Neural progenitor cell (in vitro differentiated cells): ENCODE results near the gene CNOT4. TPM values are rescaled to one million over a fixed set of nuclear protein-coding genes. Genes with fewer than 3 reads are reported as not detected.

Source experiments
- DNase-seq: peaks from one replicate; pipeline ENCODE4 v3.0.0-alpha.2; 2016; ENCODE audit warnings: low spot score
- H2AFZ ChIP-seq: fragments of 200-600 bp; sonication (generic); replicated peaks from 2 replicates; pipeline ENCODE4 v1.6.1; 2016; ENCODE audit warnings: antibody characterized with exemption
- H3F3A ChIP-seq: fragments of 200-600 bp; sonication (generic); 2 replicates; pipeline ENCODE4 v1.6.1; 2016; ENCODE audit warnings: antibody characterized with exemption, low read depth
- H3K27ac ChIP-seq: fragments of 200-600 bp; sonication (generic); 2 replicates; pipeline ENCODE4 v1.5.1; 2016; ENCODE audit warnings: mild to moderate bottlenecking
- H3K27me3 ChIP-seq: fragments of 200-600 bp; sonication (generic); 2 replicates; pipeline ENCODE4 v1.6.1; 2016; ENCODE audit warnings: mild to moderate bottlenecking, moderate library complexity
- H3K36me3 ChIP-seq: fragments of 200-600 bp; sonication (generic); 2 replicates; pipeline ENCODE4 v1.5.1; 2016
- H3K4me1 ChIP-seq: fragments of 200-600 bp; sonication (generic); 2 replicates; pipeline ENCODE4 v1.6.1; 2016; ENCODE audit warnings: mixed run types
- H3K4me2 ChIP-seq: fragments of 200-600 bp; sonication (generic); 2 replicates; pipeline ENCODE4 v1.6.1; 2016
- H3K4me3 ChIP-seq: fragments of 200-600 bp; sonication (generic); 2 replicates; pipeline ENCODE4 v1.5.1; 2016
- H3K79me2 ChIP-seq: fragments of 200-600 bp; sonication (generic); 2 replicates; pipeline ENCODE4 v1.6.1; 2016; ENCODE audit warnings: low read depth
- H3K9ac ChIP-seq: fragments of 200-600 bp; sonication (generic); 2 replicates; pipeline ENCODE4 v1.6.1; 2016
- H3K9me3 ChIP-seq: fragments of 200-600 bp; sonication (generic); 2 replicates; pipeline ENCODE4 v1.5.1; 2016; ENCODE audit warnings: low read depth
- H4K20me1 ChIP-seq: fragments of 200-600 bp; sonication (generic); 2 replicates; pipeline ENCODE4 v1.6.1; 2016; ENCODE audit warnings: low read depth
- H3K27ac Mint-ChIP-seq: 3 replicates; pipeline ENCODE4 v1.8.0; 2021; ENCODE audit warnings: mixed read lengths
- H3K27me3 Mint-ChIP-seq: 2 replicates; pipeline ENCODE4 v1.8.0; 2022; ENCODE audit warnings: low read depth, mild to moderate bottlenecking, inconsistent platforms, moderate library complexity, mixed read lengths; ENCODE audit not compliant: insufficient read depth
- H3K36me3 Mint-ChIP-seq: 3 replicates; pipeline ENCODE4 v1.8.0; 2021; ENCODE audit warnings: mixed read lengths
- H3K4me1 Mint-ChIP-seq: 3 replicates; pipeline ENCODE4 v1.8.0; 2021; ENCODE audit warnings: mixed read lengths
- H3K4me3 Mint-ChIP-seq: 3 replicates; pipeline ENCODE4 v1.8.0; 2021; ENCODE audit warnings: mild to moderate bottlenecking, moderate library complexity, mixed read lengths
- H3K9me3 Mint-ChIP-seq: 3 replicates; pipeline ENCODE4 v1.8.0; 2020; ENCODE audit warnings: mixed read lengths
- CTCF ChIP-seq: fragments of 200-600 bp; sonication (generic); IDR thresholded peaks from 2 replicates; pipeline ENCODE4 v1.5.1; 2017; ENCODE audit warnings: antibody characterized with exemption, mild to moderate bottlenecking
- EZH2 ChIP-seq: fragments of 200-600 bp; sonication (generic); IDR thresholded peaks from 2 replicates; pipeline ENCODE4 v1.6.1; 2017; ENCODE audit warnings: antibody characterized with exemption, mild to moderate bottlenecking, moderate library complexity
- EZH2phosphoT487 ChIP-seq: fragments of 200-600 bp; sonication (generic); IDR thresholded peaks from 2 replicates; pipeline ENCODE4 v1.6.1; 2017; ENCODE audit warnings: antibody characterized with exemption
- total RNA-seq: library from RNA; depleted of rRNA; stranded (reverse); fragments of >200 nt; gene quantifications from 2 replicates; pipeline ENCODE4 v1.2.3, GENCODE V29; 2015; ENCODE audit warnings: low replicate concordance

CNOT4 gene
- total RNA-seq, 1 donor from 2014 or later, result 21.4 TPM

GRCh38 chr7:135391514-135391913 is 118.4 kb downstream of the CNOT4 start:
- peaks cover 14% of the 10 kb centered on the region for H3K36me3 Mint-ChIP-seq

DNA sequence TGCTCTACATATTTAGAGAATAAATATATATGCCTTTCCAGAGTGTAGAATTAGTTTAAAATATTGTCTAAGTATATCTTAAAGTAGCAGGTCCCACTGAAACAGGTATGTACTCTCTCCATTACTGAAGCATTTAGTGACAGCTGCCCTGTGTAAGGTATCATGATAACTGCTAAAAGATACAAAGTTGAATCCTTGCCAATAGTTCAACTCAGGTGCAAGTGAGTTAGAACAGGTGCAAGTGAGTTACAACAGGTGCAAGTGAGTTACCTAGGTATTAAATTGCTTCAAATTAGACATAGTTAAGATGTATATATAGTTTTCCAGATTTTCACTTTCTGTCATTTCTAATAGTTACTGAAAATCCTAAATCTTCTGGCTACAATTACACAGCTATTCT is 119.1 kb downstream of the CNOT4 start:
- H3K79me2 ChIP-seq, result no peaks in the 10 kb centered on the region
- Mint-ChIP-seq H3K9me3 (no peaks in the 10 kb centered on the region), H3K27me3 (no peaks in the 10 kb centered on the region), H3K36me3 (peaks cover 14% of the 10 kb centered on the region), H3K4me1 (no peaks in the 10 kb centered on the region), H3K27ac (no peak overlapping the region), H3K4me3 (no peak overlapping the region)
- no peaks in the 10 kb centered on the region for H3K9me3 ChIP-seq
- H2AFZ ChIP-seq, result no peak overlapping the region
- no peaks in the 10 kb centered on the region for H3F3A ChIP-seq
- peaks cover 6% of the 10 kb centered on the region for H4K20me1 ChIP-seq
- H3K4me1 ChIP-seq, result peaks cover under 1% of the 10 kb centered on the region
- TF ChIP-seq EZH2 (no peak), EZH2phosphoT487 (no peak), CTCF (no peak)
- H3K27me3 ChIP-seq, result no peaks in the 10 kb centered on the region
- no peak overlapping the region for H3K4me2 ChIP-seq
- H3K27ac ChIP-seq, result no peak overlapping the region
- no peak for DNase-seq
- no peak overlapping the region for H3K4me3 ChIP-seq
- H3K36me3 ChIP-seq, result peaks cover 11% of the 10 kb centered on the region
- no peak overlapping the region for H3K9ac ChIP-seq

More at GRCh38 chr7:135391514-135391913, 118.4 kb downstream of the CNOT4 start:
- H3K9me3 ChIP-seq, result no peaks in the 10 kb centered on the region
- no peaks in the 10 kb centered on the region for H3K79me2 ChIP-seq
- no peak overlapping the region for H3K4me3 ChIP-seq
- DNase-seq, result no peak
- no peak overlapping the region for H3K9ac ChIP-seq
- H2AFZ ChIP-seq, result no peak overlapping the region
- no peak overlapping the region for H3K4me2 ChIP-seq
- no peak overlapping the region for H3K27ac ChIP-seq
- H3K4me1 Mint-ChIP-seq, result no peaks in the 10 kb centered on the region
- no peaks in the 10 kb centered on the region for H3K27me3 Mint-ChIP-seq
- H3F3A ChIP-seq, result no peaks in the 10 kb centered on the region
- H3K9me3 Mint-ChIP-seq, result no peaks in the 10 kb centered on the region
- H3K27ac Mint-ChIP-seq, result no peak overlapping the region
- no peaks in the 10 kb centered on the region for H3K27me3 ChIP-seq
- TF ChIP-seq EZH2, result no peak
- TF ChIP-seq CTCF, result no peak
- no peak for TF ChIP-seq EZH2phosphoT487
- H3K36me3 ChIP-seq, result peaks cover 11% of the 10 kb centered on the region
- peaks cover 6% of the 10 kb centered on the region for H4K20me1 ChIP-seq
- H3K4me3 Mint-ChIP-seq, result no peak overlapping the region
- no peaks in the 10 kb centered on the region for H3K4me1 ChIP-seq

- Mint-ChIP-seq H3K36me3 (peaks cover 10% of the 10 kb centered on the region), H3K9me3 (no peaks in the 10 kb centered on the region), H3K4me1 (no peaks in the 10 kb centered on the region), H3K4me3 (no peak overlapping the region), H3K27ac (no peak overlapping the region), H3K27me3 (no peaks in the 10 kb centered on the region)
- Histone ChIP-seq H4K20me1 (peaks cover 6% of the 10 kb centered on the region), H3K9ac (no peak overlapping the region), H3K4me1 (peaks cover 3% of the 10 kb centered on the region), H3K79me2 (no peaks in the 10 kb centered on the region), H3K4me2 (no peak overlapping the region), H2AFZ (no peak overlapping the region), H3F3A (no peaks in the 10 kb centered on the region), H3K4me3 (no peak overlapping the region), H3K27me3 (no peaks in the 10 kb centered on the region), H3K9me3 (no peaks in the 10 kb centered on the region), H3K36me3 (peaks cover 11% of the 10 kb centered on the region), H3K27ac (no peak overlapping the region)
- no peak for DNase-seq
- TF ChIP-seq CTCF, result no peak
- TF ChIP-seq EZH2phosphoT487, result no peak
- TF ChIP-seq EZH2, result no peak
Observed at GRCh38 chr7:135389971-135390370, 119.9 kb downstream of the CNOT4 start.
